ENCODE data around the gene FBXO15. TPM values are rescaled to one million over a fixed set of nuclear protein-coding genes. Genes with fewer than 3 reads are reported as not detected.

The FBXO15 gene
- total and polyA plus RNA-seq, 8 donors = 0.62 to 31.0 (median 0.84) TPM; not detected in 4

DNA sequence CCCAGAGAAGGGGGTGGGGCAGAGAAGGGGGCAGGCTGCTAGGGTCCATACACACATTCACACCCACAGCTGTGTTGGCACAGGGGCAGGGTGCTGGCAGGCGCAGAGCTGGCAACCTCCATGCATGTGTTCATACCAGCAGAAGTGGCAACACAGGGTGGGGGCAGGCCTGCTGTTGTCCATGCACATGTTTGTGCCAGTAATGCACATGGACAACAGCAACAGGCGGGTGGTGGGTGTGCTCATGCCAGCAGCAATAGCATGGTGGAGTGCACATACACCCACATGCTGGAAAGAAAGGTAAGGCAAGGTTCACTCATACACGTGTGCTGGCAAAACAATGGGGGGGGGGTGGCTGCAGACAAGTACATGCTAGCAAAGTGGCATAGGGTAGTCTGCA is 54.7 kb downstream of the FBXO15 start:
- intact Hi-C loops (cut with DNase I; ENCODE audit: low total_unique reads) = no loop called here
- H3K4me3 ChIP-seq = no peak overlapping the region
- peaks cover 0 to 18% (median 4%) of the 10 kb centered on the region in 4 donors for H3K9me3 ChIP-seq
- no peak for DNase-seq
- H3K4me1 ChIP-seq = no peaks in the 10 kb centered on the region
- 82 to 96% (median 91%) methylated on average over 3 of the region's 3 CpGs for WGBS, 5 donors
- no peak overlapping the region for H3K27ac ChIP-seq
- H3K36me3 ChIP-seq = no peaks in the 10 kb centered on the region
- no peaks in the 10 kb centered on the region for H3K27me3 ChIP-seq
- TF ChIP-seq EP300 (IDR thresholded peaks at IDR 0.05) (no peak), POLR2AphosphoS5 (IDR thresholded peaks at IDR 0.05) (no peak), POLR2A (IDR thresholded peaks at IDR 0.05) (no peak)
- TF ChIP-seq, protein P1, sequence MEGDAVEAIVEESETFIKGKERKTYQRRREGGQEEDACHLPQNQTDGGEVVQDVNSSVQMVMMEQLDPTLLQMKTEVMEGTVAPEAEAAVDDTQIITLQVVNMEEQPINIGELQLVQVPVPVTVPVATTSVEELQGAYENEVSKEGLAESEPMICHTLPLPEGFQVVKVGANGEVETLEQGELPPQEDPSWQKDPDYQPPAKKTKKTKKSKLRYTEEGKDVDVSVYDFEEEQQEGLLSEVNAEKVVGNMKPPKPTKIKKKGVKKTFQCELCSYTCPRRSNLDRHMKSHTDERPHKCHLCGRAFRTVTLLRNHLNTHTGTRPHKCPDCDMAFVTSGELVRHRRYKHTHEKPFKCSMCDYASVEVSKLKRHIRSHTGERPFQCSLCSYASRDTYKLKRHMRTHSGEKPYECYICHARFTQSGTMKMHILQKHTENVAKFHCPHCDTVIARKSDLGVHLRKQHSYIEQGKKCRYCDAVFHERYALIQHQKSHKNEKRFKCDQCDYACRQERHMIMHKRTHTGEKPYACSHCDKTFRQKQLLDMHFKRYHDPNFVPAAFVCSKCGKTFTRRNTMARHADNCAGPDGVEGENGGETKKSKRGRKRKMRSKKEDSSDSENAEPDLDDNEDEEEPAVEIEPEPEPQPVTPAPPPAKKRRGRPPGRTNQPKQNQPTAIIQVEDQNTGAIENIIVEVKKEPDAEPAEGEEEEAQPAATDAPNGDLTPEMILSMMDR (IDR thresholded peaks at IDR 0.05) = no peak

DNA sequence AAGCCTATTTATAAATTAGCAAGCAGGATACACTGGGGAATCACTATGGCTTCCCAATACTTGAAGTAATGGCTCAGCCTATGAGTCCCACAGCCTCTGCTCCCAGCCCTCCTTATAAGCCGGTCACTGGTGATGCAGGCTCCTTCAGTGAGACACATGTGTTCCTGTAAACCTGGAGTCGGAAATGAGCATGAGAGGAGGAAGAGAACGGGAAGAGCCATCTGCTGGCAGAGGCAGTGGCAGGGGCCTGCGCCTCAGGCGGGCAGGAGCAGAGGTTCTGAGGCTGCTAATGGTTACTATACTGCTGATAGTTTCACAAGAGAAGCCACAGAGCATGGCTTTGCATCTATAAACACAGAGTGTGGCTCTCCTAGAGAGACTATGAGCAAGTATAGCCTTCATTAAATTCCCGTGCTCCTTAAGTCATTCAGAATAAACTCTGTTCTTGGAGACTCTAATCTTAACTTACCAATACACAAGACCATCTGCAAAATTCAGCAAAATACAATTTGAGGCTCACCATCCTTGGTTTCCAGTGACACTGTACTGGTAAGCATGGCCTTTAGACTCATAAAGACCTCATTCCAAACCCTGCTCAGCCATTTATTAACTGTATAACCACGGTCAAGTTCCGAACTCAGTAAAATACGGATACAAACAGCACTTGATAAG is 63.3 kb downstream of the FBXO15 start:
- H3K9me3 ChIP-seq = peaks cover 0 to 11% (median 2%) of the 10 kb centered on the region in 4 donors
- TF ChIP-seq EP300 (IDR thresholded peaks at IDR 0.05) (no peak), POLR2AphosphoS5 (IDR thresholded peaks at IDR 0.05) (no peak), POLR2A (IDR thresholded peaks at IDR 0.05) (no peak)
- TF ChIP-seq, protein P1 (IDR thresholded peaks at IDR 0.05) = no peak
- no peaks in the 10 kb centered on the region for H3K36me3 ChIP-seq
- H3K27me3 ChIP-seq = no peaks in the 10 kb centered on the region
- intact Hi-C loops (cut with DNase I; ENCODE audit: low total_unique reads) = no loop called here
- no peak overlapping the region for H3K4me3 ChIP-seq
- DNase-seq = no peak
- no peak overlapping the region for H3K27ac ChIP-seq
- H3K4me1 ChIP-seq = peaks cover 0 to 3% (median 0%) of the 10 kb centered on the region in 4 donors
- WGBS, 5 donors = 78 to 89% (median 85%) methylated on average over 9 of the region's 9 CpGs

DNA sequence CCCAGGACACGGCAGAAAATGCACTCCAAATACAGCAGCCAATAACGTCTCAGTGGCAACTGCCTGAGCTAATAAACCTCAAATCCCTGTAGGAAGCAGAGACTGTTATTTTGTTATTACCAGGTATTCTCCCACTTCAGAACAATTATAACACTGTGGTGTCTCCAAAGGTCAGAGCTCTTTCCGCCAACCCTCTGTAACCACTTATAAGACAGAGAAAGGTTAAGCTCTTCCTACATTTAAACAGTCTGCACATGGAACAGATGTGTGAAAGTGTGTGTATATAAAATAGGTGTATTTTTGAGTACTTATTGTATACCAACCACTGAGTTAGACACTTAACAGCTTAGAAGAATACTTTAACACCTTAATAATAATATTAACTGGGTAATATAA is 64.1 kb downstream of the FBXO15 start:
- intact Hi-C loops (cut with DNase I; ENCODE audit: low total_unique reads) = no loop called here
- peaks cover 0 to 7% (median 2%) of the 10 kb centered on the region in 4 donors for H3K9me3 ChIP-seq
- TF ChIP-seq POLR2AphosphoS5 (IDR thresholded peaks at IDR 0.05) (no peak), EP300 (IDR thresholded peaks at IDR 0.05) (no peak), POLR2A (IDR thresholded peaks at IDR 0.05) (no peak)
- TF ChIP-seq, protein P1 (IDR thresholded peaks at IDR 0.05) = no peak
- no peaks in the 10 kb centered on the region for H3K27me3 ChIP-seq
- 58 to 75% (median 66%) methylated on average over 3 of the region's 3 CpGs for WGBS, 5 donors
- no peaks in the 10 kb centered on the region for H3K36me3 ChIP-seq
- DNase-seq = no peak
- H3K4me1 ChIP-seq = peaks cover 0 to 3% (median 0%) of the 10 kb centered on the region in 4 donors
- no peak overlapping the region for H3K27ac ChIP-seq
- no peak overlapping the region for H3K4me3 ChIP-seq

DNA sequence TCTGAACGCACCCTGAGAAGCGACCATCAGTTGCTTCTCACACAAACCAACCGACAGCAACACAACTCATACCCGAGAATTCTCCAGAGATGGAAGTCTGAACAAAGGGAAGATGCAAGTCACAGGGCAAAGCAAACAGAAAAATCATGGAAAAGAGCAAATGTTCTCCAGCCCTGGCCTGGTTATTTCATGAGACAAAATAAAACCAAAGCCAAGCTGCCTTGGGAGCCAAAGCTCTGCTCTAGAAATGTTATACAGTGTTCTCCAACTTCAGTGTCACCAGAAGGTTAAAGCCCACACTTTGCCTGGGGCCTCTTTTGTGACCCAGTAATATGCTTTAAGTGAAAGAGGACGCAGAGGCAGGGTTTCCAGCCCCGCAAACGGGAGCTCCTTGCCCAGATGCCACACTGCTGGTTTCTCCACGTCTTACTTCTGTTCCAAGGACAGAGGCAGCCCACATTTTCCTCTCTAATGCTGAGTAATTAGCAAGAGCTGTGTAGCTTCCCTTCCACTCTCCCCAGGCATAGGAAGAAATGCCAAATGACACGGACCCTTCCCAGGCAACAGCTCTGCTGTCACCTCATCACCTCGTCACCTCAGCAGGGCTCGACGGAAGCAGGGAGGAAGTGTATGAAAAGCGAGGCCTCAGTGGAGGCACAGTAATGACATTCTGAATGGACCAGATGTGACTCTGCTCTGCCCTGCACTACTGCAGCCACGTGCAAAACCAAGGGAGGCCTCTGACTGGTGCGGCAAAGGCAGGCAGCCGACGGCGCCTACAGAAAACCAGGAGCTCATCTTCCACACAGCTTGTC is 64.7 kb downstream of the FBXO15 start:
- Histone ChIP-seq H3K36me3 (no peaks in the 10 kb centered on the region), H3K4me1 (peaks cover 0 to 3% (median 0%) of the 10 kb centered on the region in 4 donors), H3K4me3 (no peak overlapping the region), H3K9me3 (peaks cover 0 to 1% (median 0%) of the 10 kb centered on the region in 4 donors), H3K27me3 (no peaks in the 10 kb centered on the region), H3K27ac (no peak overlapping the region)
- intact Hi-C loops (cut with DNase I; ENCODE audit: low total_unique reads) = no loop called here
- TF ChIP-seq, protein P1 (IDR thresholded peaks at IDR 0.05) = no peak
- TF ChIP-seq EP300 (IDR thresholded peaks at IDR 0.05) (no peak), POLR2A (IDR thresholded peaks at IDR 0.05) (no peak), POLR2AphosphoS5 (IDR thresholded peaks at IDR 0.05) (no peak)
- WGBS, 5 donors = 55 to 59% (median 59%) methylated on average over 17 to 18 of the region's 18 CpGs
- DNase-seq = no peak
